SJSA1 (cell line): Measurements from ENCODE around the gene PELI1. TPM values are rescaled to one million over a fixed set of nuclear protein-coding genes. Genes with fewer than 3 reads are reported as not detected.
A peak's percentile ranks its signal among the peaks of the same experiment; 100 is the strongest.

Experiments
- DNase-seq, 2 experiments: peaks; one replicate each; pipeline ENCODE4 v3.0.0-alpha.2; 2015 to 2020; ENCODE audit warnings: low spot score in 2 of 2, low read depth in 1 of 2
- H3K27ac ChIP-seq: fragments of 250-450 bp; sonication (Bioruptor Pico); 2 replicates; pipeline ENCODE4 v1.5.1; 2020; ENCODE audit warnings: mild to moderate bottlenecking, moderate library complexity
- H3K27me3 ChIP-seq: fragments of 250-450 bp; sonication (Bioruptor Pico); replicated peaks from 2 replicates; pipeline ENCODE4 v1.5.1; 2020; ENCODE audit warnings: mild to moderate bottlenecking, moderate library complexity
- H3K36me3 ChIP-seq: fragments of 250-450 bp; sonication (Bioruptor Pico); 2 replicates; pipeline ENCODE4 v1.5.1; 2020; ENCODE audit warnings: mild to moderate bottlenecking
- H3K4me1 ChIP-seq: fragments of 250-450 bp; sonication (Bioruptor Pico); replicated peaks from 2 replicates; pipeline ENCODE4 v1.6.1; 2021; ENCODE audit warnings: mild to moderate bottlenecking
- H3K4me3 ChIP-seq: fragments of 250-450 bp; sonication (Bioruptor Pico); 2 replicates; pipeline ENCODE4 v1.5.1; 2020; ENCODE audit warnings: mild to moderate bottlenecking
- H3K9me3 ChIP-seq: fragments of 250-450 bp; sonication (Bioruptor Pico); replicated peaks from 2 replicates; pipeline ENCODE4 v1.5.1; 2020; ENCODE audit warnings: mild to moderate bottlenecking
- total RNA-seq: library from RNA; depleted of rRNA; stranded (reverse); fragments of >200 nt; shearing (Covaris generic); gene quantifications from 2 replicates; pipeline ENCODE4 v1.2.3, GENCODE V29; 2014; rRNA removed

Gene PELI1, protein sequence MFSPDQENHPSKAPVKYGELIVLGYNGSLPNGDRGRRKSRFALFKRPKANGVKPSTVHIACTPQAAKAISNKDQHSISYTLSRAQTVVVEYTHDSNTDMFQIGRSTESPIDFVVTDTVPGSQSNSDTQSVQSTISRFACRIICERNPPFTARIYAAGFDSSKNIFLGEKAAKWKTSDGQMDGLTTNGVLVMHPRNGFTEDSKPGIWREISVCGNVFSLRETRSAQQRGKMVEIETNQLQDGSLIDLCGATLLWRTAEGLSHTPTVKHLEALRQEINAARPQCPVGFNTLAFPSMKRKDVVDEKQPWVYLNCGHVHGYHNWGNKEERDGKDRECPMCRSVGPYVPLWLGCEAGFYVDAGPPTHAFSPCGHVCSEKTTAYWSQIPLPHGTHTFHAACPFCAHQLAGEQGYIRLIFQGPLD
- 7.0 and 10.4 TPM in 2 replicates for total RNA-seq

DNA sequence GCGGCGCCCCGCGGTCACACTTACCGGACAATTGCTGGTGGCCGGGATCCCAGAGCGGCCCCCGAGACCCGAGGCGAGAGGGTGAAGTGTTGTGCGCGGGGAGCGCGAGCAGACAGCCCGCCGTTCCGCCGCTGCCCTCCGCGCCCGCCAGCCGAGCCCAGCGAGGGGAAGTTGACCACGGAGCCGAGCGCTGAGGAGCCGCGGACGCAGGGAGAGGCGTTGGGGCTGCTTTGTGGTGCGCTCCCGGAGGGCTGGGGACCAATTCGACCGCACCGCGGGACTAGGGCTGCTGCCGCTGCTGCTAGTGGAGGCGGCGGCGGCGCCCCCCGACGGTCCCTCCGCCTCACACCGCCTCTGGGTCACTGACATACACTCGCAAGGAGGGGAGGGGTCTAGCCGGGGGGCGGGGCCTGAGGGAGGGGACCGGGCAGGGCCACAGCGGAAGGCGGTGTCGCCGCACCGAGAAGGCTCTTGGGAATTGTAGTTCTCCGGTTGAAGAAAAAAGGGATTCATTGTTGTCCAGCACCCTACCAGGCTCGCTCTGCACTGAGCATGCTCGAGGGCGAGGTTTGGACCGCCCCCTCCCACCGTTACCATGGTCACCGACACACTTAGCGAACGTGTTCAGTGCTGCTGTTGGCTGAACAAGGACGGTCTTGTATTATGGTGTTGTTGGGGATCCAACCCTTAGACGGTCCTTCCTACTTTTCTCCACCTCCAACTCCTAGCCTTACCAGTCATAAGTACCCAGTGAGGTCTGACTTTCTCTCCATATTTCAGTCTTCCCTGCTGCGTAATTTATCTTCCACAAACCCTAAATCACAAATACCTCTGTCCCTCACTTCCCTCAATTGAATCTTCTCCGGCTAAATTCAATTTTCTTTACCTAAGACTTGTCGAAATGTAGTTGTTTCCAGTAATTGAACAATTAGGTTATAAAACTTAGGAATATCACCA is at the start of gene PELI1:
PELI1 (minus strand) TSS at position 364 of the 957 bp plus-strand sequence. CDS start 36,110 bp downstream, outside the sequence.
- peaks cover 9% of the 10 kb centered on the region for H3K36me3 ChIP-seq
- H3K9me3 ChIP-seq: no peaks in the 10 kb centered on the region
- peak; percentile 88 to 95 for DNase-seq
- H3K4me3 ChIP-seq: peak within 1 kb of the TSS; percentile 99
- peak within 1 kb of the TSS; percentile 72 for H3K27ac ChIP-seq
- H3K27me3 ChIP-seq: no peaks in the 10 kb centered on the region
- peaks cover 10% of the 10 kb centered on the region for H3K4me1 ChIP-seq

DNA sequence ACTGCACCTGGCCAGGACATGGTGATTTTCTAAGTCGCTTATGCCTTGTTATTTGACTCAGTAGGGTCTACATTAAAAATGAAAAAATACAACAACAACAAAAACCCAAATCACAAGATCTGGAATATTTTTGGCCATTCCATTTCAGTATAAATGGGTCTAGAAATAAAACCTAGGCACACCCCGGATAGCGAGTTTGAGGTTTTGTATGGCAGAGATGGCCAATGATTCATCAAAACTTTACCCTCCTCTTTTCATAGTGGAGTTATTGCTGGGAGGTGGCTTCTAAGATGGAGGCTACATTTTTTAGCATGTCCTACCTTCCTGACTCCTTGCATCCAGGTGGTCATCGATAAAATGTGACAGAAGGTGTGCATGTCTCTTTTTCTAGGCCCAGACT is 49.3 kb upstream of the PELI1 start:
- H3K4me1 ChIP-seq: no peaks in the 10 kb centered on the region
- H3K27me3 ChIP-seq: no peaks in the 10 kb centered on the region
- no peak overlapping the region for H3K27ac ChIP-seq
- H3K4me3 ChIP-seq: no peak overlapping the region
- DNase-seq: no peak
- no peaks in the 10 kb centered on the region for H3K36me3 ChIP-seq
- no peaks in the 10 kb centered on the region; the same call in 1 of the 2 replicates for H3K9me3 ChIP-seq

DNA sequence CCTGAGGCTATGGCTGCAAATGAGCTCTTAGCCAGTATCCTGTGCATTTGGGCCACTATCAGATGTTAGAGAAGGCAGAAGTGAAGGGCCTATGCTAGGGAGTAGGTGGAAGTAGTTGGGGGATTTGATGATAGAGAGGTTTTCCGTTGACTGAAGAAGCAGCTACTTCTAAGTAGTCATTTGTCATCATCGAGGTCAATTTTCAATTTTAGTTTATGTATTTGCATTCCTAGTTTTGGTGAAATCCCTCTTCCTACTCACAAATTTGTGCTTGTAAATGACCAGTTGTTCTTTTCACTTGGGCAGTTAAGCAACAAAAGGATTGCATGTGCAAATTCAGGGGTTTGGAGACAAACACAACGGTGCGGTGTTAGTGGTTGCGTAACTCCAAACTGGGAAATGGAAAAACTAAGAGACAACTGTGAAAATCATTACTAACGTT is 48.5 kb upstream of the PELI1 start:
- DNase-seq: no peak
- no peaks in the 10 kb centered on the region for H3K27me3 ChIP-seq
- H3K4me3 ChIP-seq: no peak overlapping the region
- no peaks in the 10 kb centered on the region; the same call in 1 of the 2 replicates for H3K9me3 ChIP-seq
- H3K36me3 ChIP-seq: no peaks in the 10 kb centered on the region
- no peak overlapping the region for H3K27ac ChIP-seq
- H3K4me1 ChIP-seq: no peaks in the 10 kb centered on the region

DNA sequence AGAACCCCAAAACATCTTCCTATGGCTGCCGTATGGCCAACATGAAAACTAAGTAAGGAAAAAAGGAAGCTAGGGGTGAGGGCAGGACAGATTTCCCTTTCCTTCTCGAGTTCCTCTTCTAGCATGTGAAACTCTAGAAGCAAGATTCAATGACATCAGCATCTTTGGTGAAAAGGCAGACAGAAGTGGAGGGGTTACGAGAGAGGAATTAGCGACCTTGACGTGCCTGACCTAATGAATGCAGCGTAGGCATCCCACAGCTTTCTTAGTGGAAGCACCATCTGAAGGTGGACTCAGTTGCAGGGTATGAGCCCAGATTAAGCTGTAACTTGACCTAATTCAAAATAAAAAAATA is 47.9 kb upstream of the PELI1 start:
- Histone ChIP-seq H3K4me1 (no peaks in the 10 kb centered on the region), H3K9me3 (no peaks in the 10 kb centered on the region; the same call in 1 of the 2 replicates), H3K36me3 (no peaks in the 10 kb centered on the region), H3K4me3 (no peak overlapping the region), H3K27ac (no peak overlapping the region), H3K27me3 (no peaks in the 10 kb centered on the region)
- DNase-seq: no peak

DNA sequence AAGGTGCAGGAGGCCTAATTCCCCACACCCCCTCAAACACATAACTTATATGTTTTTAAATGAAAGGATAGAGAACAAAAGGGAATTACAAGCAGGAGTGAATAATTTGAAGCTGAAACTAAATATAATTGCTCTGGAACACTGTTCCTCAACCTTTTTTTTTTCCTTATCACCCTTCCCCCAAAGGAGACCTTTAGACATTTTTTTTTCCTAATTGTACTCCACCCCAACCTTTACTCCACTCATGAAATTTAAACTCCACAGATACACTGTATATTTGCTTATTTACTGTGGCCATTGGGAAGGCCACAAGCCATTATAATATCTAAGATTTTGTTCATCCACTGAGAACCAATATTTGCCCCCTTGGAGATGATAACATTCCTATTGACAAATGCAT is 45.4 kb upstream of the PELI1 start:
- no peaks in the 10 kb centered on the region for H3K36me3 ChIP-seq

DNA sequence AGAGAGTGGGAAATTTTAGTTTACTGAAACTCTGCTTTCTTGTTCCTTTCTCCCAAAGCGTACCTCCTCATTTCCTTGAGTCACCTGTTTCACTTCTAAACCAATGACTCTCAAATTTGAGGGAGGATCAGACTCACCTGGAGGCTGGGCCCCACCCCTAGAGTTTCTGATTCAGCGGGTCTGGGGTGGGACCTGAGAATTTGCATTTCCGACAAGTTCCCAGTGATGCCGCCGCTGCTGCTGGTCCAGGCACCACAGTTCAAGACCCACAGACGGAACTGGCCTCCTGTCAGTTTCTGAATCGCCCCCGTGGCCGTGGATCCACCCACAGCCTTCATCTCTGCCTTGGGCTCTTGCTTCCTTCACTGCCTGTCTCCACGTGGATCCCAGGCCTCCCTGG is 44.9 kb upstream of the PELI1 start:
- Histone ChIP-seq H3K4me1 (no peaks in the 10 kb centered on the region), H3K27ac (no peak overlapping the region), H3K9me3 (no peaks in the 10 kb centered on the region), H3K36me3 (no peaks in the 10 kb centered on the region), H3K4me3 (no peak overlapping the region), H3K27me3 (peaks cover 17% of the 10 kb centered on the region)
- no peak for DNase-seq

More for the DNA sequence above, 45.4 kb upstream of the PELI1 start:
- Histone ChIP-seq H3K4me3 (no peak overlapping the region), H3K27ac (no peak overlapping the region), H3K9me3 (no peaks in the 10 kb centered on the region; the same call in 1 of the 2 replicates), H3K27me3 (peaks cover 14% of the 10 kb centered on the region), H3K4me1 (no peaks in the 10 kb centered on the region)
- no peak for DNase-seq

DNA sequence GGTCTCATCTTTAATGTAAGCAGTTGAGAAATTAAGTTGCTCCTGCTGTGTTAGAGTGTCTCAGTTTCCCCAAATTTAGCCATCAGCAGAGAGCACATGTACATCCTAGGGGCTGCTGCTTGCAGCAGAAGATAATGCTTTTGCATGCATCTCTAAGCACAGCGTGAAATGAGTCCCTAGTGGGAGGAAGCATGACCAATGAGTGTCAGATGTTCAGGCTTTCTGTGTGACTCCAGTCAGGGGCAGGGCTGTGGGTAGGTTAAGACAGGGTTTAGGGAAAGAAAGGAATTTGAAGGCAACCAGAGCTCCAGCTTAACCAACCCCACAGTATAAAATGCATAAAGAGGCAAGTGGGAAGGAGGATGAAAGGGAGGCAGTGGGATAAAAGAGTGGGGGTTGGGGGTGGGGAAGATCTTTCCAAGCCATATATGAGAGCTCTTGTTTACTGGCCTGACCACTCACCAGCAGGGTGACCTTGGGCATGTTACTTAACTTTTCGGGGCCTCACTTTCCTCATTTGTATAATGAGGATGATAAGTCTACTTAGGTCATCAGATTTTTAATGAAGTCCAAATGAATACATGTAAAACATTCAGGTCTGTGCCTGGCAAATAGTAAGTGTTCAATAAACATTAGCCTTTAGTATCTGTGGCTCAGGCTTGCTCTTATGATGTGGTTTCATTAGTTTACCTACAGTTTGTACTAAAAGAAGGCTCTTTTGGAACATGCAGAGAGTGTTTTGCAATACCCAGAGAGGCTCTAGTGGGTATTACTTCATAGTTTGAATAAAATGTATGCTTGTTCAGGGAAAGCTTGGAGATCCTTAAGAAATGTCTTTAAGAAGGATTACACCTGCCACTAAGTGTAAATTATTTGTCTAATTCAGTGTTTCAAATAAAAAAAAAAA is 42.7 kb upstream of the PELI1 start:
- no peak overlapping the region for H3K4me3 ChIP-seq

DNA sequence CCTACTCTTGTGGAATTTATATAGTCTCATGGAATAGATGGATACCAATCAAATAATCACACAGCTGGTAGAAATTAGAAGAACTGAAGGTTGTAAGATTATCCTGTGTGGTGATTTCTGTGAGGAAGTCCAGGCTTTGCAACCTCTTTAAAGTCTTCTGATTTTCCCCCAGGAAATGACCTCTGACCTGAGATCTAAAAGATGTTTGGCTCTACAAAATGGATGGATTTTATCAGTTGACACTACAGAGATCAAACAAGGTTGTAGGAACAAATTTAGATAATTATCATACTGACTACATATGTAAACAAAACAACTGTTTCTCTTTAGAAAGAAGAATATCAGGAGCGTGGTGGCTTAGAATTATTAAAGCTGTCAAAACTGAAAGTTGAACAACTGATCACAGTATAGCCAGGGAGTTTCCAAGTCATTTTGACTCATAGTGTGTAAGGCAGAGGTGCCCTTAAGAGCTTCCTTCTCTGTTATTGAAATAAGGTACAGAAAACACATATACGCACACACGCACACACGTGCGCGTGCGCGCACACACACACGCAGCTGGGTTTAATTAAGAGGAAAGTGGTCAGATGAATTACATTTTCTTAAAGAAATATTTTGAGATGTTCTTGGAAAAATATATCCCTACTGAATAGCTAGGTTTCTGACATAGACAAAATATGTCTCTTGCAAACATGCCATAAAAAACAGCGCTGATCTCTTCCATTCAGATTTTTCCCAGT is 35.5 kb upstream of the PELI1 start:
- H3K9me3 ChIP-seq: no peaks in the 10 kb centered on the region
- no peak overlapping the region for H3K27ac ChIP-seq
- DNase-seq: no peak
- H3K36me3 ChIP-seq: no peaks in the 10 kb centered on the region
- H3K27me3 ChIP-seq: peaks cover 4% of the 10 kb centered on the region
- no peaks in the 10 kb centered on the region for H3K4me1 ChIP-seq
- H3K4me3 ChIP-seq: no peak overlapping the region

More for the DNA sequence above, 42.7 kb upstream of the PELI1 start:
- H3K27me3 ChIP-seq: peaks cover 17% of the 10 kb centered on the region
- no peaks in the 10 kb centered on the region for H3K36me3 ChIP-seq
- H3K9me3 ChIP-seq: no peaks in the 10 kb centered on the region
- H3K27ac ChIP-seq: no peak overlapping the region
- no peaks in the 10 kb centered on the region for H3K4me1 ChIP-seq
- DNase-seq: no peak

DNA sequence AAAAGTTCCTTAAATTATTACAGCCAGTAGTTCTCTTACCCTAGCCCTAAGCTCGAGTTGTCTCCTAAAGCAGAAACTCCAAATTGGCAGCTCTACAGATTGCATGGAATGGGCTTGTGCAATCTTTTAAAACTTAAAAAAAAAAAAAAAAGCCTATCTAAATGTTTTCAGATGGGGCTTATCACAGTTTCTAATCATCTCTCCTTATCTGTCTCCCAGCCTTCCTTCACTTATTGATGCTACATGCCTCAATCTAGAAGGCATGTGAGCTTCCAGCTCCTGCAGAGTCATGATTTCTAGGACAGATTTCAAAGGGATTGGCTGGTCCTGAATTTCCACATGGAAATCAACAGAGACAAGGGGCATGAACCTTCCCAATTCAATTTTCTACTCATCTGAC is 33.1 kb upstream of the PELI1 start:
- Histone ChIP-seq H3K9me3 (no peaks in the 10 kb centered on the region), H3K27ac (no peak overlapping the region), H3K4me1 (no peaks in the 10 kb centered on the region), H3K36me3 (no peaks in the 10 kb centered on the region), H3K4me3 (no peak overlapping the region), H3K27me3 (no peaks in the 10 kb centered on the region)
- no peak for DNase-seq

DNA sequence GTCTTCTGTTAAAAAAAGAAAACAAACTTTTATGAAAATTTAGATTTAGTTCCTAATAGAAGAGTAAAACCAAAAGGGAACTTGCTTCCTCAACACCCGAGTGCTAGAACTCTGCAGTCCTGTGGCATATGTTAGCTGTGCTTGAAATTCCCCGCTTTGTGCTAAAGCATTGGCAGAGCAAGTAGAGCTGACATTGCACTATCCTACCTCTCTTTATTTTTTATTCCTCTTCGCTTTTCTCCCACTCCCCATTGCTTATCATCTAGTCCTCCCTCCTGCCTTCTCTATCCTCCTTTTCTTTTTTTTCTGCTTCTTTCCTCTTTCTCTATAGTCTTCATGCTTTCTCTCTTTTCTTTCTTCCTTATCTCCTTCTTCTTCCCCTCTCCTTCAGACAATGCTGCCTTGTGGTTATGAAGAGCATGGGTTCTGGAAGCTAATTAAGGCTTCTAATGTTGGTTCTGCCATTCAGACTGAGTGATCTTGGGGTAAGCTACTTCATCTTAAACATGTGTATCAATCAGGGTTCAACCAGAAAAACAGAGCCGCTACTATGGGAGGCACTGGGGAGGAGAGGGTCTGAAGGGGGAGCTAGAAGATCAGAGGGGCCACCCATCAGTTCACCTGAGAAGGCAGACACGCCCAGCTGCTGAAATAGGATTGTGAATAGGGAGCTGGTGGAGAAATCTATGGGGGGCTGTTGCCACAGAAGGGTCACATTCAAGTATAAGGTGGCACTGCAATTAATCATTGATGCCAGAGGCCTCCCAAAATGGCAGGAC is 31.4 kb upstream of the PELI1 start:
- Histone ChIP-seq H3K9me3 (no peaks in the 10 kb centered on the region), H3K4me1 (no peaks in the 10 kb centered on the region), H3K27ac (no peak overlapping the region), H3K36me3 (no peaks in the 10 kb centered on the region), H3K4me3 (no peak overlapping the region), H3K27me3 (no peaks in the 10 kb centered on the region)
- no peak for DNase-seq

DNA sequence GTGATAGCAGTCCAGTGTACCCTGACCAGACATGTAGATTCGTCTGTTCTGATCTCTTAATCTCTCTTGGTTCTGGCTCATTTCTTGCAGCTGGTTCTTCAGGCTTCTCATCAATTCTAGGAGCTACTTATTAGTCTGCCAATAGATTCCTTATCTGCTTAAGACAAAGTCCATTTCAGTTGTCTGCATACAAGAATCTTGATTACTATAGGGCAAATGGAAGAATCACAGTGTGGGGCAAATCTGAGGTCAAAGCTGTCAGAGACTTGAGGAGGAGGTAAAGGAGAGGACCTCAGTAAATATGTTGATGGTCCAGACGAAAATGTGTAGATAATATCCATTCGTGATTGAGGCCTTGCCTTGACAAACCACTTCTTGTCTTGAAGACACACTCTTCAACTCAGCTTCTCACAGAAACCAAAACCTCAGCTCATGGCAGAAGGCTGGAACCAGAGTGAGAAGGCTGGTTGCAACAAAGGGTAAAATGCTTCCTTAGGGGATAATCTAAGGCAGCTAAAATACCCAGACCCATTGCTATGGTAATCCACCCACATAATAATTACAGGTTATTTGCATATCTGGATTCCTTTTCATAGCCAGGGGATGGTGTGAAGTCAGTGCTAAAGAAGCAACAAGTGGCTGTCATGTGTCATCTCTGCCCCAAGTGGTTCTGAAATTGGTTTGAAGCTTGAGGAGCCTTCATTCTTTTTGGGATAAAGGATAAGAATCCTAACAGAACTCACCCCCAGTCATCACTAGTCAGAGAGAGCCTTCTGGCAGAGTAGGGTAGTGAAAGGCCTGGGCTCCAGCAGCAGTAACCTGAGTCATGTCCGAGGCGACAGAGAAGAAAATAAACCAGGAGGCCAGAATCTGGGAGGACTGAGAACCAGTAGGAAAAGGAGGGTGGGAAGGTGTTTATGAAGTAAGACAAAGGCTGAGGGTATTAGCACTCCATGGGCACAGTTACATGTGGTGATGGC is 29.2 kb upstream of the PELI1 start:
- Histone ChIP-seq H3K4me3 (no peak overlapping the region), H3K4me1 (no peaks in the 10 kb centered on the region), H3K9me3 (no peaks in the 10 kb centered on the region), H3K27ac (no peak overlapping the region), H3K36me3 (no peaks in the 10 kb centered on the region), H3K27me3 (no peaks in the 10 kb centered on the region)
- DNase-seq: no peak
